CD4-positive, CD25-positive, alpha-beta regulatory T cell (primary cell): ENCODE measurements around the gene AURKA. TPM values are rescaled to one million over a fixed set of nuclear protein-coding genes. Genes with fewer than 3 reads are reported as not detected.
"Not testable (repeated sequence)": the region's sequence is repeated elsewhere in the genome, so short reads cannot be mapped to it uniquely, and the experiment has no call there.

Source experiments
- ATAC-seq, 2 donors: fragments of 150-1000 bp; cut with Tn5 transposase; one replicate each; pipeline ENCODE4 v1.10.0; 2021; ENCODE audit warnings: low read depth in 2 of 2, moderate number of reproducible peaks in 2 of 2, moderate library complexity in 1 of 2
- DNase-seq, 3 donors: peaks; one replicate each; pipeline versions ENCODE4 v3.0.0 to v3.0.0-alpha.2; 2012 to 2022; ENCODE audit warnings: mixed read lengths in 1 of 3
- H3K27ac ChIP-seq: one replicate; pipeline ENCODE4 v1.7.0; 2013; ENCODE audit warnings: mild to moderate bottlenecking, low read length; ENCODE audit not compliant: insufficient read depth, poor library complexity, severe bottlenecking
- H3K27me3 ChIP-seq: one replicate; pipeline ENCODE4 v1.7.0; 2013; ENCODE audit warnings: low read length; ENCODE audit not compliant: control insufficient read depth, insufficient read depth
- H3K36me3 ChIP-seq: one replicate; pipeline ENCODE4 v1.7.0; 2013; ENCODE audit warnings: mild to moderate bottlenecking, low read length, moderate library complexity; ENCODE audit not compliant: control insufficient read depth, insufficient read depth
- H3K4me1 ChIP-seq: 2 replicates; pipeline ENCODE4 v1.7.0; 2013; ENCODE audit warnings: mild to moderate bottlenecking, low read length; ENCODE audit not compliant: insufficient read depth, control insufficient read depth, poor library complexity, severe bottlenecking
- H3K4me3 ChIP-seq: one replicate; pipeline ENCODE4 v1.7.0; 2013; ENCODE audit warnings: low read depth, mild to moderate bottlenecking, low read length, moderate library complexity
- H3K9me3 ChIP-seq, 2 experiments: 1 replicate in 1 of 2; 2 replicates in 1 of 2; pipeline ENCODE4 v1.7.0; 2013; ENCODE audit warnings: low read length in 2 of 2, mild to moderate bottlenecking in 1 of 2, moderate library complexity in 1 of 2; ENCODE audit not compliant: control insufficient read depth in 2 of 2
- H3K27ac Mint-ChIP-seq, 3 donors: one replicate each; pipeline ENCODE4 v1.8.0; 2020 to 2022; ENCODE audit warnings: mild to moderate bottlenecking in 3 of 3, mixed read lengths in 3 of 3, moderate library complexity in 2 of 3
- H3K27me3 Mint-ChIP-seq: one replicate; pipeline ENCODE4 v1.8.0; 2022; ENCODE audit warnings: mild to moderate bottlenecking, mixed read lengths
- H3K36me3 Mint-ChIP-seq: one replicate; pipeline ENCODE4 v1.8.0; 2020; ENCODE audit warnings: mixed read lengths
- H3K4me1 Mint-ChIP-seq, 4 donors: one replicate each; pipeline ENCODE4 v1.8.0; 2020 to 2022; ENCODE audit warnings: mixed read lengths in 4 of 4, mild to moderate bottlenecking in 1 of 4
- H3K4me3 Mint-ChIP-seq, 4 donors: one replicate each; pipeline ENCODE4 v1.8.0; 2020 to 2022; ENCODE audit warnings: mild to moderate bottlenecking in 4 of 4, mixed read lengths in 4 of 4, moderate library complexity in 3 of 4
- H3K9me3 Mint-ChIP-seq, 7 donors: one replicate each; pipeline ENCODE4 v1.8.0; 2020 to 2022; ENCODE audit warnings: mixed read lengths in 7 of 7, mild to moderate bottlenecking in 3 of 7, moderate library complexity in 2 of 7
- polyA plus RNA-seq, 4 donors: library from polyadenylated mRNA; unstranded; fragments of 300-500 nt; fragmentation: Illumina TruSeq; gene quantifications; one replicate each; pipeline ENCODE4 v1.2.3, GENCODE V29; 2021
- total RNA-seq: library from RNA; stranded (reverse); gene quantifications from one replicate; pipeline ENCODE4 v1.2.3, GENCODE V29; 2022

Gene AURKA
- total and polyA plus RNA-seq, 5 donors from 2014 or later = 2.1 to 4.2 (median 3.6) TPM

GRCh38 chr20:56412473-56412790 lies 20.4 kb upstream of the AURKA start:
- Mint-ChIP-seq H3K36me3 (peaks cover 21% of the 10 kb centered on the region), H3K4me3 (peak overlapping the region; percentile 83 to 94 (median 86)), H3K27me3 (no peaks in the 10 kb centered on the region), H3K4me1 (peaks cover 7 to 46% (median 40%) of the 10 kb centered on the region in 4 donors), H3K9me3 (no peaks in the 10 kb centered on the region), H3K27ac (peak overlapping the region; percentile 86 to 97 (median 91))
- Histone ChIP-seq H3K27me3 (no peaks in the 10 kb centered on the region), H3K4me3 (peak overlapping the region; percentile 81), H3K27ac (peak overlapping the region; percentile 78), H3K36me3 (peaks cover 7% of the 10 kb centered on the region), H3K9me3 (no peaks in the 10 kb centered on the region), H3K4me1 (peaks cover 32% of the 10 kb centered on the region)
- DNase-seq (no peak), ATAC-seq (no peak)

GRCh38 chr20:56411759-56412472 lies 19.9 kb upstream of the AURKA start, which contains the start of gene CASS4:
CASS4 (plus strand) TSS chr20:56412260; CDS start chr20:56412459, 199 bp downstream.
- H3K9me3 Mint-ChIP-seq = no peaks in the 10 kb centered on the region
- no peaks in the 10 kb centered on the region for H3K27me3 Mint-ChIP-seq
- Histone ChIP-seq H3K4me3 (peak within 1 kb of the TSS; percentile 81), H3K36me3 (peaks cover 12% of the 10 kb centered on the region), H3K4me1 (peaks cover 32% of the 10 kb centered on the region), H3K27ac (peak within 1 kb of the TSS; percentile 78), H3K27me3 (no peaks in the 10 kb centered on the region), H3K9me3 (no peaks in the 10 kb centered on the region)
- DNase-seq (peak in 2 of 3 donors; percentile 62 to 67), ATAC-seq (peak; percentile 71 to 79)
- peaks cover 21% of the 10 kb centered on the region for H3K36me3 Mint-ChIP-seq
- peak within 1 kb of the TSS; percentile 83 to 94 (median 86) for H3K4me3 Mint-ChIP-seq
- H3K27ac Mint-ChIP-seq = peak within 1 kb of the TSS; percentile 86 to 97 (median 91)
- peaks cover 7 to 41% (median 37%) of the 10 kb centered on the region in 4 donors for H3K4me1 Mint-ChIP-seq

GRCh38 chr20:56411287-56411686 lies 19.3 kb upstream of the AURKA start:
- not testable (repeated sequence) for H3K9me3 Mint-ChIP-seq, ATAC-seq, H3K9me3 ChIP-seq, H3K27me3 Mint-ChIP-seq, H3K27me3 ChIP-seq, DNase-seq
- Mint-ChIP-seq H3K27ac (peak overlapping the region; percentile 86 to 97 (median 91)), H3K4me1 (peaks cover 7 to 37% (median 35%) of the 10 kb centered on the region in 4 donors), H3K36me3 (peaks cover 27% of the 10 kb centered on the region), H3K4me3 (peak overlapping the region in 3 of 4 donors; percentile 83 to 94 (median 88))
- Histone ChIP-seq H3K36me3 (peaks cover 18% of the 10 kb centered on the region), H3K4me1 (peaks cover 32% of the 10 kb centered on the region), H3K27ac (peak overlapping the region; percentile 78), H3K4me3 (peak overlapping the region; percentile 81)

GRCh38 chr20:56409956-56410355 lies 17.9 kb upstream of the AURKA start:
- H3K36me3 Mint-ChIP-seq = peaks cover 35% of the 10 kb centered on the region
- peak overlapping the region in 1 of 3 donors; percentile 83 for H3K27ac Mint-ChIP-seq
- Histone ChIP-seq H3K27ac (no peak overlapping the region), H3K27me3 (no peaks in the 10 kb centered on the region), H3K4me3 (no peak overlapping the region), H3K9me3 (no peaks in the 10 kb centered on the region), H3K4me1 (peaks cover 26% of the 10 kb centered on the region), H3K36me3 (peaks cover 32% of the 10 kb centered on the region)
- H3K9me3 Mint-ChIP-seq = no peaks in the 10 kb centered on the region
- peak overlapping the region in 1 of 4 donors; percentile 28 for H3K4me3 Mint-ChIP-seq
- no peak for ATAC-seq
- H3K27me3 Mint-ChIP-seq = no peaks in the 10 kb centered on the region
- DNase-seq = no peak
- H3K4me1 Mint-ChIP-seq = peaks cover 7 to 38% (median 34%) of the 10 kb centered on the region in 4 donors

- Histone ChIP-seq H3K27me3 (no peaks in the 10 kb centered on the region), H3K4me3 (no peak overlapping the region)
Observed at GRCh38 chr20:56409521-56409920, 17.5 kb upstream of the AURKA start.

GRCh38 chr20:56406910-56407309 lies 14.9 kb upstream of the AURKA start:
- Mint-ChIP-seq H3K36me3 (peaks cover 44% of the 10 kb centered on the region), H3K4me1 (peaks cover 9 to 28% (median 16%) of the 10 kb centered on the region in 4 donors), H3K27me3 (no peaks in the 10 kb centered on the region), H3K9me3 (no peaks in the 10 kb centered on the region), H3K4me3 (no peak overlapping the region), H3K27ac (no peak overlapping the region)
- H3K4me3 ChIP-seq = no peak overlapping the region
- H3K36me3 ChIP-seq = peaks cover 59% of the 10 kb centered on the region
- no peaks in the 10 kb centered on the region for H3K9me3 ChIP-seq
- no peaks in the 10 kb centered on the region for H3K27me3 ChIP-seq
- DNase-seq (no peak), ATAC-seq (no peak)
- H3K4me1 ChIP-seq = peaks cover 6% of the 10 kb centered on the region
- H3K27ac ChIP-seq = no peak overlapping the region

More at GRCh38 chr20:56409521-56409920, 17.5 kb upstream of the AURKA start:
- Mint-ChIP-seq H3K36me3 (peaks cover 36% of the 10 kb centered on the region), H3K4me1 (peaks cover 7 to 34% (median 32%) of the 10 kb centered on the region in 4 donors), H3K27ac (peak overlapping the region in 2 of 3 donors; percentile 54 to 83), H3K9me3 (no peaks in the 10 kb centered on the region), H3K27me3 (no peaks in the 10 kb centered on the region), H3K4me3 (no peak overlapping the region)
- Histone ChIP-seq H3K9me3 (no peaks in the 10 kb centered on the region), H3K27ac (no peak overlapping the region), H3K4me1 (peaks cover 23% of the 10 kb centered on the region), H3K36me3 (peaks cover 34% of the 10 kb centered on the region)
- DNase-seq = no peak
- no peak for ATAC-seq

- not testable (repeated sequence) for H3K27ac ChIP-seq, H3K4me3 ChIP-seq, H3K27me3 Mint-ChIP-seq, H3K9me3 ChIP-seq, H3K4me3 Mint-ChIP-seq, H3K4me1 ChIP-seq, H3K9me3 Mint-ChIP-seq, H3K27me3 ChIP-seq, DNase-seq, H3K27ac Mint-ChIP-seq, ATAC-seq
- Mint-ChIP-seq H3K4me1 (peaks cover 6 to 20% (median 15%) of the 10 kb centered on the region in 4 donors), H3K36me3 (peaks cover 47% of the 10 kb centered on the region)
- peaks cover 68% of the 10 kb centered on the region for H3K36me3 ChIP-seq
Observed at GRCh38 chr20:56405356-56405755, 13.3 kb upstream of the AURKA start.
